ENCODE measurements around the gene PNRC2.
"Not testable (repeated sequence)": the region's sequence is repeated elsewhere in the genome, so short reads cannot be mapped to it uniquely, and the experiment has no call there.

PNRC2 gene

GRCh38 chr1:23992011-23992410, 32.4 kb downstream of the PNRC2 start:
- DNase-seq (ENCODE audit: low spot score), result not testable (repeated sequence)

GRCh38 chr1:23995431-23995837, 35.8 kb downstream of the PNRC2 start:
- no peak for DNase-seq (ENCODE audit: low spot score)

GRCh38 chr1:23996700-23997229, 37.1 kb downstream of the PNRC2 start:
- no peak for DNase-seq (ENCODE audit: low spot score)

GRCh38 chr1:23997812-23998211, 38.2 kb downstream of the PNRC2 start:
- DNase-seq (ENCODE audit: low spot score), result no peak

- DNase-seq (ENCODE audit: low spot score), result no peak
These were observed 39.6 kb downstream of the PNRC2 start for GRCh38 chr1:23999156-23999671.

- no peak for DNase-seq (ENCODE audit: low spot score)
These were observed 43.1 kb downstream of the PNRC2 start for GRCh38 chr1:24002695-24003094.

- DNase-seq (ENCODE audit: low spot score), result no peak
These were observed 43.8 kb downstream of the PNRC2 start for GRCh38 chr1:24003331-24003972.

- no peak for DNase-seq (ENCODE audit: low spot score)
These were observed 44.5 kb downstream of the PNRC2 start for GRCh38 chr1:24004132-24004531.

- DNase-seq (ENCODE audit: low spot score), result no peak
These were observed 45.5 kb downstream of the PNRC2 start for GRCh38 chr1:24005163-24005562.

- no peak for DNase-seq (ENCODE audit: low spot score)
These were observed 47.5 kb downstream of the PNRC2 start for GRCh38 chr1:24007079-24007478.

- not testable (repeated sequence) for DNase-seq (ENCODE audit: low spot score)
These were observed 49.1 kb downstream of the PNRC2 start for GRCh38 chr1:24008574-24009184.

GRCh38 chr1:24009406-24009805, 49.8 kb downstream of the PNRC2 start:
- no peak for DNase-seq (ENCODE audit: low spot score)

GRCh38 chr1:24010650-24011049, 51.0 kb downstream of the PNRC2 start:
- DNase-seq (ENCODE audit: low spot score), result no peak

GRCh38 chr1:24012878-24013277, 53.2 kb downstream of the PNRC2 start:
- DNase-seq (ENCODE audit: low spot score), result not testable (repeated sequence)

Measured in CD4-positive, alpha-beta T cell treated with Interleukin-15 for 4 hours (primary cell).